RKO (cell line): ENCODE data around the gene CHMP4B.

Experiments used
- DNase-seq: peaks from one replicate; pipeline ENCODE4 v3.0.0-alpha.2; 2016; ENCODE audit warnings: low spot score

The CHMP4B gene

DNA sequence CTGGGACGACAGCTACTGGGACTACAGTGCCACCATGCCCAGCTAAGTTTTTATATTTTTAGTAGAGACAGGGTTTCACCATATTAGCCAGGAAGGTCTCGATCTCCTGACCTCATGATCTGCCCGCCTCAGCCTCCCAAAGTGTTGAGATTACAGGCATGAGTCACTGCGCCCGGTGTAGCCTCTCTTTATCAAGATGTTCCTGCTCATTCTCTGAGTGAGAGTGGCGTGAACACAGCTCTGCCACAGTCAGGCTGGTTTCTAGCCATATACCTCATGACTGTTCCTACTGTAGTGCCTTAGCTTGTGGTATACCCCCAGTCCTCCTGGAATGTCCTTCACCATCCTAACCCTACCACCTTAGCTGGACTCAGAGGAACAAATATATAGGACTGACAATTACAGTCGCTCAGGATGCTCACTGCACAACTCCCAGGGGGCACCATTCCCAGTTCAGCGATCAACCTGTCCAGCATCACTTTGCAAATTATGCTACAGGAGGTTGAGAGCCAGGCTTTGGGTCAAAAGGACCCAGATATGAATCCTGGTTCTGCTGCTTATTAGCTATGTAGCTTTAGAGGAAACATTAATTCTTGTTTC is 86.3 kb downstream of the CHMP4B start:
- DNase-seq, result no peak

DNA sequence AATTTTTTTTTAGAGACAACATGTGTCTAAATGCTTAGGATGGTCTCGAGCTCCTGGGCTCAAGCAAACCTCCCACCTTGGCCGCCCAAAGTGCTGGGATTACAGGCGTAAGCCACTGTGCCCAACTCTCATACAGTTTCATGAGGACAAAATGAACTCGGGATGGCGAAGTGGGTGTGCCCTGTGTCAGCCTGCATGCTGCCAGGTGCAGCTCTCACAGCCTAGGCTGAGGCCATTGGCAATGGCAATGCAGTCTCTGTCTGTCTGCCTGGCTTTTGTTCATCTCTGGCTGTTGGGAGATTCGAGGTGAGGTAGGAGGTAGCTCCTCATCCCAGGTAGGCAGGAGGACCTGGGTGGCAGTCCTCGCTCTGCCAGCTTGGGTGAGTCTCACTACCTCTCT is 88.0 kb downstream of the CHMP4B start:
- no peak for DNase-seq

DNA sequence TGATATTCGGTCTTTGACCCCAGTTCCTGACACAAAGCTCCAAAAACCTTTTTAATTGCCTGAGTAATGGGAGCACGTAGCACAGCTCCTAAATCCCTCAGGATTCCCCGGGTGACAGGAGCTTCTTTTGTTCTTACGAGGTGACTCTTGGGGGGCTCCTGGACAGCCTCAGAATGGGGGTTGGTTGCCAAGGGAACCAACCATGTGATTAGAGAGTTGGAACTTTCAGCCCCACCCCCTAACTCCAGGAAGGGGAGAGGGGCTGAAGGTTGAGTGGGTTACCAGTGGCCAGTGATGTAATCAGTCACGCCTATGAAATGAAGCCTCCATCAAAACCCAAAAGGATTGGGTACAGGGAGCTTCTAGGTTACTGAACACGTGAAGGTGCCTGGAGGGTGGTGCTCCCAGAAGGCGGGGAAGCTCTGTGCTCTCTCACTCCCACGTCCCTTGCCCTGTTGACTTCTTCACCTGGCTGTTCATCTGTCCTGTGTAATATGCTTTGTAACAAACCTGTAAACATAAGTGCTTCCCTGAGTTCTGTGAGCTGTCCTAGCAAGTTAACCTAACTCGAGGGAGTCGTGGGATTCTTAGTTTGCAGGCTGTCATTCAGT is 89.5 kb downstream of the CHMP4B start:
- no peak for DNase-seq

DNA sequence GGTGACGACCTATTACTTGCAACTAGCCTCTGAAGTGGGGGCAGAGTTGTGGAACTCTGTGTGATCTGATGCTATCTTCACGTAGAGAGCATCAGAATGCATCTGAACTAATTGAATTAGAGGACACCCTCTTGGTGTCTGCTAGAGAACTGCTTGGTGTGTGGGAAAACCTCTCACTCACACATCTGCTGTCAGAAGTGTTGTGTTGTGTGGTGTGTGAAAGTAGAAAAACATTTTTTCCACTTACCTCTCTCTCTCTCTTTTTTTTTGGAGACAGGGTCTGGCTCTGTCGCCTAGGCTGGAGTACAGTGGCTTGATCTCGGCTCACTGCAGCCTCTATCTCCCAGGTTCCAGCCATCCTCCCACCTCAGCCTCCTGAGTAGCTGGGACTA is 90.0 kb downstream of the CHMP4B start:
- DNase-seq, result no peak

DNA sequence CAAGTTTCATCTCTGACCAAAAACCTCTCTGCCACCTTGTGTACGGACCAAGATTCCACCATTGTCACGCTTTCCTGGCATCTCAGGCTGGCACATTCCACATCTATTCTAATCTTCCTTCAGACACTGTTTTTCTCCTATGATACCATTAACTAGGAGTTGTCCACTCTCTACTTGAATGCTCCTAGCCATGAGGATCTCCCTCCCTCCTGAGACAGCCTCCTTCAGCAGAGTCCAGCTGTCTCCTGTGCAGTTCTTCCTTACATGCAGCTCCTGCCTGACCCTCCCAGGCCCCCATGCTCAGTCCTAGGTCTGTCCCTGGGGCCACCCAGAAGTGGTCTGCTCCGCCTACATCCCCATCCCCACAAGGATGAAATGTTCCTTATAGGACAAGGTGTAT is 90.9 kb downstream of the CHMP4B start:
- DNase-seq, result no peak
